SK-N-SH treated with all-trans-retinoic acid at 6 μM for 48 hours (cell line): Measurements from ENCODE around the gene C17orf107.

Source experiments
- PATZ1 ChIP-seq: fragments of 250-450 bp; sonication (Bioruptor Pico); IDR thresholded peaks from 2 replicates; pipeline ENCODE4 v1.8.0; 2020; ENCODE audit warnings: mild to moderate bottlenecking, moderate library complexity, borderline replicate concordance
- RARB ChIP-seq: fragments of 250-450 bp; sonication (Bioruptor Pico); IDR thresholded peaks from 2 replicates; pipeline ENCODE4 v1.8.0; 2021; ENCODE audit warnings: mild to moderate bottlenecking, moderate library complexity
- ZNF565 ChIP-seq: fragments of 450-650 bp; formaldehyde crosslinking; conservative IDR thresholded peaks from 2 replicates; pipeline ENCODE4 v1.5.0; 2020; ENCODE audit warnings: low read depth, mild to moderate bottlenecking, moderate library complexity

- TF ChIP-seq PATZ1 (CRISPR knock-in tag) = no peak
- no peak for TF ChIP-seq RARB
- TF ChIP-seq ZNF565 (CRISPR knock-in tag) = no peak
Observed at GRCh38 chr17:4877089-4877488, 22.2 kb upstream of the C17orf107 start.
